NB4 (cell line): Measurements from ENCODE around the gene SLC30A2.

Experiments used
- CTCF ChIP-seq: IDR thresholded peaks from one replicate; pipeline ENCODE4 v1.5.1; 2012; ENCODE audit warnings: low read depth, low read length
- MAX ChIP-seq: IDR thresholded peaks from 2 replicates; pipeline ENCODE4 v1.6.1; 2011; ENCODE audit warnings: low read depth, low read length

GRCh38 chr1:26064553-26064952 is 18.6 kb upstream of the SLC30A2 start:
- TF ChIP-seq CTCF (no peak), MAX (no peak)
